HFFc6 (cell line): ENCODE results near the gene ARHGAP24. TPM values are rescaled to one million over a fixed set of nuclear protein-coding genes. Genes with fewer than 3 reads are reported as not detected.
A peak's percentile ranks its signal among the peaks of the same experiment; 100 is the strongest.

Source experiments
- DNase-seq: peaks from one replicate; pipeline ENCODE4 v3.0.0-alpha.2; 2018
- H3K27ac Mint-ChIP-seq: 2 replicates; pipeline ENCODE4 v1.8.0; 2020; ENCODE audit warnings: mild to moderate bottlenecking, mixed read lengths
- H3K27me3 Mint-ChIP-seq: 2 replicates; pipeline ENCODE4 v1.8.0; 2021; ENCODE audit warnings: mild to moderate bottlenecking, moderate library complexity, mixed read lengths; ENCODE audit not compliant: insufficient read depth
- H3K36me3 Mint-ChIP-seq: 2 replicates; pipeline ENCODE4 v1.8.0; 2021; ENCODE audit warnings: low read depth, mixed read lengths
- H3K4me1 Mint-ChIP-seq: 2 replicates; pipeline ENCODE4 v1.8.0; 2020; ENCODE audit warnings: low read depth, mixed read lengths
- H3K4me3 Mint-ChIP-seq: 2 replicates; pipeline ENCODE4 v1.8.0; 2020; ENCODE audit warnings: mild to moderate bottlenecking, moderate library complexity, mixed read lengths
- H3K9me3 Mint-ChIP-seq: 2 replicates; pipeline ENCODE4 v1.8.0; 2020; ENCODE audit warnings: mild to moderate bottlenecking, mixed read lengths
- CTCF ChIP-seq: fragments of 200-600 bp; sonication (generic); IDR thresholded peaks from 2 replicates; pipeline ENCODE4 v1.5.0; 2021; ENCODE audit warnings: antibody characterized with exemption, mild to moderate bottlenecking
- total RNA-seq, 6 experiments: library from RNA; stranded (reverse); fragmentation: NEBNext Ultra II Directional; extraction: Animal tissue kit (Norgen Biotek cat#: 25700); gene quantifications; 2 replicates in 1 of 6; 3 replicates in 5 of 6; pipeline ENCODE4 v1.2.3, GENCODE V29; 2021

The ARHGAP24 gene
- total RNA-seq, 6 experiments from 2014 or later, result 13.6 to 28.3 (median 15.2) TPM

DNA sequence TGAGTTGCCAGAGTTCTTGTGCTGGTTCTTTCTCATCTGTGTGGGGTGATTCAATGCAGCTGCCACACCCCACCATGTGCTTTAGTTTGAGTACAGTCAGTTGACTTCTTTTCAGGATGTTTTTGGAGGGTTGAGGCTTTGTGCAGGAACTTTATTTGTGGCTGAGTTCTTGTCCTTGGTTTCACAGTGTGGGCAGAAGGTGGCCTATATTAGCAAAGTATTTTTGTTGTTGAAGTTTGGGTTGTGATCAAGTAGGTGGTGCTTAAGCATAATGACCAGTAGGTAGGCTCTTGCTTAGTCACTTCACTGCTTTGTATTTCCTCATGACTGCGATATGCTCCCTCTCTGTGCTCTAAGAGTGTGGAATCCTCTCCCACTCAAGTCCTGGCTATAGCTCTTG lies 80.3 kb downstream of the ARHGAP24 start:
- Mint-ChIP-seq H3K4me3 (no peak overlapping the region), H3K27ac (no peak overlapping the region), H3K27me3 (no peaks in the 10 kb centered on the region; the same call in 1 of the 2 replicates), H3K9me3 (peaks cover 9% of the 10 kb centered on the region; the same call in 1 of the 2 replicates), H3K4me1 (peaks cover 6% of the 10 kb centered on the region; the same call in 1 of the 2 replicates), H3K36me3 (peaks cover 9% of the 10 kb centered on the region)
- TF ChIP-seq CTCF, result no peak
- DNase-seq, result no peak

DNA sequence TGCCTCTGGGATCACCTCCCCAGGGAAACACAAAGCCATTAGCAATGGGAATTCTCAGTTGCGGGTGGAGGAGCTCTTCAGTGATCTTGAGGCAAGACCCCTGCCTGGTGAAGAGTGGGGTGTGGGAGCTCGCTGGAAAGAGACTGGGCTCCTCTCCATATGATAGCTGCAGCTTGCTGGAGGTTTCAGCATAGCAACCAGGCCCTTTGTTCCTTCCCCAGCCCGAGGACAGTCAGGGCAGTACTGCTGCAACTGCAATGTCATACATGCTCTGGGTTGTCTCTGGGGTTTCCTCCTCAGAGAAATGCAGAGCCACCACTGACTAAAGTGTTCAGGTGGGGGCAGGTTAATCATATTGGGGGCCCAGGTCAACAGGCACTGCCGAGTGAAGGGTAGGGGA lies 81.3 kb downstream of the ARHGAP24 start:
- Mint-ChIP-seq H3K36me3 (peaks cover 9% of the 10 kb centered on the region), H3K27ac (no peak overlapping the region), H3K27me3 (no peaks in the 10 kb centered on the region; the same call in 1 of the 2 replicates), H3K4me1 (peaks cover 6% of the 10 kb centered on the region; the same call in 1 of the 2 replicates), H3K9me3 (peaks cover 9% of the 10 kb centered on the region; the same call in 1 of the 2 replicates), H3K4me3 (no peak overlapping the region)
- TF ChIP-seq CTCF, result no peak
- no peak for DNase-seq

- no peak for DNase-seq
- H3K4me3 Mint-ChIP-seq, result no peak overlapping the region
Measured at GRCh38 chr4:85557016-85557901, 82.3 kb downstream of the ARHGAP24 start.

GRCh38 chr4:85565761-85566480 lies 91.0 kb downstream of the ARHGAP24 start:
- TF ChIP-seq CTCF, result no peak
- Mint-ChIP-seq H3K4me1 (no peaks in the 10 kb centered on the region), H3K27ac (no peak overlapping the region), H3K27me3 (no peaks in the 10 kb centered on the region), H3K36me3 (no peaks in the 10 kb centered on the region), H3K4me3 (no peak overlapping the region), H3K9me3 (peaks cover 3% of the 10 kb centered on the region; the same call in 1 of the 2 replicates)
- peak; percentile 41 for DNase-seq

More at GRCh38 chr4:85557016-85557901, 82.3 kb downstream of the ARHGAP24 start:
- Mint-ChIP-seq H3K4me1 (peaks cover 6% of the 10 kb centered on the region; the same call in 1 of the 2 replicates), H3K27ac (no peak overlapping the region), H3K27me3 (no peaks in the 10 kb centered on the region; the same call in 1 of the 2 replicates), H3K36me3 (peaks cover 9% of the 10 kb centered on the region), H3K9me3 (peaks cover 13% of the 10 kb centered on the region; the same call in 1 of the 2 replicates)
- no peak for TF ChIP-seq CTCF

- peaks cover 6% of the 10 kb centered on the region for H3K4me1 Mint-ChIP-seq
- no peaks in the 10 kb centered on the region for H3K9me3 Mint-ChIP-seq
- DNase-seq, result no peak
- H3K4me3 Mint-ChIP-seq, result no peak overlapping the region
- no peak overlapping the region for H3K27ac Mint-ChIP-seq
- no peaks in the 10 kb centered on the region for H3K36me3 Mint-ChIP-seq
- no peaks in the 10 kb centered on the region for H3K27me3 Mint-ChIP-seq
- TF ChIP-seq CTCF, result no peak
Measured at GRCh38 chr4:85569730-85570299, 94.9 kb downstream of the ARHGAP24 start.
